Liver (tissue), 9 donors: ENCODE results near the gene PLB1. TPM values are rescaled to one million over a fixed set of nuclear protein-coding genes. Genes with fewer than 3 reads are reported as not detected.
A peak's percentile ranks its signal among the peaks of the same experiment; 100 is the strongest.

Source experiments
- DNase-seq: peaks from one replicate; pipeline ENCODE4 v3.0.0-alpha.2; 2017; ENCODE audit warnings: low spot score
- H3K27ac ChIP-seq, 2 donors: one replicate each; pipeline ENCODE4 v1.7.0; 2013; ENCODE audit warnings: inconsistent platforms in 2 of 2, low read length in 2 of 2, control low read depth in 1 of 2, low read depth in 1 of 2, mild to moderate bottlenecking in 1 of 2
- H3K27me3 ChIP-seq, 4 donors: one replicate each; pipeline versions ENCODE4 v1.6.1 to v1.7.0; 2013; ENCODE audit warnings: low read length in 3 of 4, inconsistent platforms in 1 of 4, mild to moderate bottlenecking in 1 of 4, moderate library complexity in 1 of 4; ENCODE audit not compliant: control insufficient read depth in 4 of 4, insufficient read depth in 4 of 4
- H3K36me3 ChIP-seq, 4 donors: one replicate each; pipeline versions ENCODE4 v1.6.1 to v1.7.0; 2013; ENCODE audit warnings: low read length in 3 of 4, mild to moderate bottlenecking in 3 of 4, low read depth in 1 of 4, moderate library complexity in 1 of 4; ENCODE audit not compliant: control insufficient read depth in 4 of 4, insufficient read depth in 3 of 4
- H3K4me1 ChIP-seq, 4 donors: one replicate each; pipeline versions ENCODE4 v1.6.1 to v1.7.0; 2013; ENCODE audit warnings: low read length in 3 of 4, mild to moderate bottlenecking in 3 of 4, moderate library complexity in 1 of 4; ENCODE audit not compliant: control insufficient read depth in 4 of 4, insufficient read depth in 4 of 4
- H3K4me3 ChIP-seq, 3 donors: one replicate each; pipeline versions ENCODE4 v1.6.1 to v1.7.0; 2013; ENCODE audit warnings: low read length in 3 of 3, control low read depth in 1 of 3, low read depth in 1 of 3, mild to moderate bottlenecking in 1 of 3
- H3K9ac ChIP-seq, 2 donors: one replicate each; pipeline ENCODE4 v1.7.0; 2013; ENCODE audit warnings: low read length in 2 of 2, mild to moderate bottlenecking in 2 of 2, moderate library complexity in 2 of 2, control low read depth in 1 of 2, low read depth in 1 of 2
- H3K9me3 ChIP-seq, 4 donors: one replicate each; pipeline versions ENCODE4 v1.6.1 to v1.7.0; 2013; ENCODE audit warnings: low read length in 3 of 4; ENCODE audit not compliant: control insufficient read depth in 4 of 4
- EGR1 ChIP-seq, 2 donors: IDR thresholded peaks; 2 replicates each; pipeline ENCODE4 v1.6.1; 2016 to 2018; ENCODE audit warnings: antibody characterized with exemption in 2 of 2, low read depth in 2 of 2
- FOXA1 ChIP-seq: IDR thresholded peaks from 2 replicates; pipeline ENCODE4 v1.6.1; 2016; ENCODE audit warnings: antibody characterized with exemption
- FOXA2 ChIP-seq: IDR thresholded peaks from 2 replicates; pipeline ENCODE4 v1.6.1; 2016; ENCODE audit warnings: antibody characterized with exemption
- GABPA ChIP-seq, 2 donors: IDR thresholded peaks in 1 of 2; conservative IDR thresholded peaks in 1 of 2; 2 replicates each; pipeline ENCODE4 v1.6.1; 2016; ENCODE audit warnings: antibody characterized with exemption in 2 of 2, mild to moderate bottlenecking in 1 of 2, moderate library complexity in 1 of 2
- HNF4A ChIP-seq, 2 donors: conservative IDR thresholded peaks; 2 replicates each; pipeline ENCODE4 v1.6.1; 2016; ENCODE audit warnings: antibody characterized with exemption in 2 of 2, mild to moderate bottlenecking in 2 of 2
- HNF4G ChIP-seq: IDR thresholded peaks from 2 replicates; pipeline ENCODE4 v1.6.1; 2016; ENCODE audit warnings: antibody characterized with exemption
- NR2F2 ChIP-seq: IDR thresholded peaks from 2 replicates; pipeline ENCODE4 v1.6.1; 2016; ENCODE audit warnings: antibody characterized with exemption
- RAD21 ChIP-seq, 2 donors: IDR thresholded peaks; 2 replicates each; pipeline ENCODE4 v1.6.1; 2016; ENCODE audit warnings: antibody characterized with exemption in 2 of 2, mild to moderate bottlenecking in 2 of 2
- RXRA ChIP-seq, 2 donors: IDR thresholded peaks; 2 replicates each; pipeline ENCODE4 v1.6.1; 2017 to 2018; ENCODE audit warnings: antibody characterized with exemption in 2 of 2, mild to moderate bottlenecking in 1 of 2
- SP1 ChIP-seq: IDR thresholded peaks from 2 replicates; pipeline ENCODE4 v1.6.1; 2018; ENCODE audit warnings: antibody characterized with exemption, mild to moderate bottlenecking
- TAF1 ChIP-seq: conservative IDR thresholded peaks from 2 replicates; pipeline ENCODE4 v1.6.1; 2016; ENCODE audit warnings: antibody characterized with exemption, mild to moderate bottlenecking
- YY1 ChIP-seq: IDR thresholded peaks from 2 replicates; pipeline ENCODE4 v1.6.1; 2016; ENCODE audit warnings: antibody characterized with exemption, mild to moderate bottlenecking
- WGBS: extraction: QIAGEN DNeasy Blood & Tissue Kit; methylation state at CpG from one replicate; pipeline ENCODE4 v1.1.7; 2013; 5-methylcytosine and 5-hydroxymethylcytosine counted together
- polyA plus RNA-seq, 2 donors: library from polyadenylated mRNA; stranded (reverse) in 1 of 2; unstranded in 1 of 2; fragments of 200-250 nt in 1 of 2; fragments of >200 nt in 1 of 2; fragmentation: Nextera tagmentation in 1 of 2; extraction: Ambion mirVana in 1 of 2; gene quantifications; one replicate each; pipeline versions ENCODE4 v1.2.1 to v1.2.3, GENCODE V29; 2013 to 2015
- total RNA-seq, 2 donors: library from RNA; depleted of rRNA; stranded (reverse); fragments of >200 nt; gene quantifications; one replicate each; pipeline ENCODE4 v1.2.3, GENCODE V29; 2014
- TF ChIP-seq, protein P1 (sequence below): IDR thresholded peaks from 2 replicates; pipeline ENCODE4 v1.6.1; 2016; ENCODE audit warnings: antibody characterized with exemption, mild to moderate bottlenecking
- TF ChIP-seq, protein P2 (sequence below): fragments of 150-350 bp; IDR thresholded peaks from 2 replicates; pipeline ENCODE4 v1.5.1; 2017; ENCODE audit warnings: improper control_type of control experiment, low read depth, low read length; ENCODE audit not compliant: missing input control
- TF ChIP-seq, protein P3 (sequence below): IDR thresholded peaks from 2 replicates; pipeline ENCODE4 v1.6.1; 2016; ENCODE audit warnings: antibody characterized with exemption
- donor health status: healthy.
- donor health status: healthy.
- donor health status: healthy.
- donor health status: healthy.
- donor health status: healthy.

Gene PLB1
- total and polyA plus RNA-seq, 4 donors = 0.58 to 4.5 (median 1.6) TPM

DNA sequence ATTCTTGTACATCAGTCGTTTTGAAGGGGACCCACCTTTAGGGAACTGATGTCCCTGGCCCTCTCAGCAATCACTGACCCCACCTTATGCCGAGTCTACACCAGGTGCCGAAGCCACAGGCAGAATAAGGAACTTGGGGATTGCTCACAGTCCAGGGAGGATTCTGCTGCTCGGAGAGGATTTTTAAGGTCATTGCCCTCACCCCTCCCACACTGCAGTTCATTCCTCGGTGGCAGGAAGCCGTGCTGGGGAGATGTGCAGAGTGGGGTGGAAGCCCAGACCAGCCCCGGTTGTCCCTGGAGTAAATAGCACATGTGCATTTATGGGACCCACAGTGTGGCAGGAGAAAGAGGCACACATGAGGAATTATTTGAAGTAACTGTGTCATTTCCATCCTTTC lies 50.4 kb downstream of the PLB1 start:
- H3K27ac ChIP-seq = no peak overlapping the region
- no peaks in the 10 kb centered on the region for H3K9me3 ChIP-seq
- peak; percentile 19 to 20 for TF ChIP-seq RXRA (IDR thresholded peaks at IDR 0.05)
- no peak for TF ChIP-seq SP1
- H3K9ac ChIP-seq = no peak overlapping the region
- DNase-seq = no peak
- no peak overlapping the region for H3K4me3 ChIP-seq
- H3K27me3 ChIP-seq = no peaks in the 10 kb centered on the region
- no peaks in the 10 kb centered on the region for H3K36me3 ChIP-seq
- H3K4me1 ChIP-seq = peaks cover 0 to 2% (median 0%) of the 10 kb centered on the region in 4 donors
- WGBS = 44% methylated on average over 7 of the region's 7 CpGs

DNA sequence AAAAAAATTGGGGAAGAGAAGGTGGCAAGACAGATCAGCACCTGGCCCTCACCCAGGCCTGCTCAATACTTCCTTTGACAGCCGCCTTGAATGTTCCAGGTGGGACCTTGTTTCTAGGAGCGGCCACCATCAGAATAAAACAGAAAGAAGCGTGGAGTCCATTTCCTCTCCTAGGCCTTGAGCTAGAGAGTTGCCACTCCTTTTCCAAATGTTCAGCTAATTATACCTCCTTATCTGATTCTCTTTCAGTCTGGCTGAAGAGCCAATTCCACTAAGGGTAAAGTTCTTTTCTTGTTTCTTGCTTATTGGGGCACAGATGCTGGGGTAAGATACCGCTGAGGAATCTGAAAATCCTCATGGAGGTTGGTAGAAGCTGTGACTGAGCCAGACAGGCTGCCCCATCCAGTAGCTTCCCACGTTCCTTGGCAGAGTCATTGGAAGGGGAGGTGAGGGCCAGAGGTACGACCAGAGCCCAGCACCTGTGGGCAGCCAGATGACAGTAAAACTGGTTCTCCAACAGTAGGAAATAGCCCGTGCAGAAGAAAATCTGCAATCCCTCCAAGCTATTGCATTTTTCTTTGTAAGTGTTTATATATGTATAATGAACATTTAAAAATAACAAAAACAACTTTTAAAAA lies 51.5 kb downstream of the PLB1 start:
- Histone ChIP-seq H3K9me3 (no peaks in the 10 kb centered on the region), H3K36me3 (no peaks in the 10 kb centered on the region), H3K27me3 (no peaks in the 10 kb centered on the region), H3K4me3 (no peak overlapping the region), H3K4me1 (peaks cover 0 to 2% (median 0%) of the 10 kb centered on the region in 4 donors), H3K9ac (no peak overlapping the region), H3K27ac (no peak overlapping the region)
- WGBS = 74% methylated on average over 7 of the region's 7 CpGs
- TF ChIP-seq, protein P1, sequence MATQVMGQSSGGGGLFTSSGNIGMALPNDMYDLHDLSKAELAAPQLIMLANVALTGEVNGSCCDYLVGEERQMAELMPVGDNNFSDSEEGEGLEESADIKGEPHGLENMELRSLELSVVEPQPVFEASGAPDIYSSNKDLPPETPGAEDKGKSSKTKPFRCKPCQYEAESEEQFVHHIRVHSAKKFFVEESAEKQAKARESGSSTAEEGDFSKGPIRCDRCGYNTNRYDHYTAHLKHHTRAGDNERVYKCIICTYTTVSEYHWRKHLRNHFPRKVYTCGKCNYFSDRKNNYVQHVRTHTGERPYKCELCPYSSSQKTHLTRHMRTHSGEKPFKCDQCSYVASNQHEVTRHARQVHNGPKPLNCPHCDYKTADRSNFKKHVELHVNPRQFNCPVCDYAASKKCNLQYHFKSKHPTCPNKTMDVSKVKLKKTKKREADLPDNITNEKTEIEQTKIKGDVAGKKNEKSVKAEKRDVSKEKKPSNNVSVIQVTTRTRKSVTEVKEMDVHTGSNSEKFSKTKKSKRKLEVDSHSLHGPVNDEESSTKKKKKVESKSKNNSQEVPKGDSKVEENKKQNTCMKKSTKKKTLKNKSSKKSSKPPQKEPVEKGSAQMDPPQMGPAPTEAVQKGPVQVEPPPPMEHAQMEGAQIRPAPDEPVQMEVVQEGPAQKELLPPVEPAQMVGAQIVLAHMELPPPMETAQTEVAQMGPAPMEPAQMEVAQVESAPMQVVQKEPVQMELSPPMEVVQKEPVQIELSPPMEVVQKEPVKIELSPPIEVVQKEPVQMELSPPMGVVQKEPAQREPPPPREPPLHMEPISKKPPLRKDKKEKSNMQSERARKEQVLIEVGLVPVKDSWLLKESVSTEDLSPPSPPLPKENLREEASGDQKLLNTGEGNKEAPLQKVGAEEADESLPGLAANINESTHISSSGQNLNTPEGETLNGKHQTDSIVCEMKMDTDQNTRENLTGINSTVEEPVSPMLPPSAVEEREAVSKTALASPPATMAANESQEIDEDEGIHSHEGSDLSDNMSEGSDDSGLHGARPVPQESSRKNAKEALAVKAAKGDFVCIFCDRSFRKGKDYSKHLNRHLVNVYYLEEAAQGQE = no peak
- TF ChIP-seq NR2F2 (no peak), SP1 (no peak), GABPA (IDR thresholded peaks at IDR 0.05 in 1 of 2, conservative IDR thresholded peaks at IDR 0.05 in 1 of 2) (no peak), RXRA (IDR thresholded peaks at IDR 0.05) (no peak), HNF4G (no peak), FOXA1 (no peak), FOXA2 (no peak), TAF1 (no peak), HNF4A (conservative IDR thresholded peaks at IDR 0.05) (no peak)
- TF ChIP-seq, protein P2, sequence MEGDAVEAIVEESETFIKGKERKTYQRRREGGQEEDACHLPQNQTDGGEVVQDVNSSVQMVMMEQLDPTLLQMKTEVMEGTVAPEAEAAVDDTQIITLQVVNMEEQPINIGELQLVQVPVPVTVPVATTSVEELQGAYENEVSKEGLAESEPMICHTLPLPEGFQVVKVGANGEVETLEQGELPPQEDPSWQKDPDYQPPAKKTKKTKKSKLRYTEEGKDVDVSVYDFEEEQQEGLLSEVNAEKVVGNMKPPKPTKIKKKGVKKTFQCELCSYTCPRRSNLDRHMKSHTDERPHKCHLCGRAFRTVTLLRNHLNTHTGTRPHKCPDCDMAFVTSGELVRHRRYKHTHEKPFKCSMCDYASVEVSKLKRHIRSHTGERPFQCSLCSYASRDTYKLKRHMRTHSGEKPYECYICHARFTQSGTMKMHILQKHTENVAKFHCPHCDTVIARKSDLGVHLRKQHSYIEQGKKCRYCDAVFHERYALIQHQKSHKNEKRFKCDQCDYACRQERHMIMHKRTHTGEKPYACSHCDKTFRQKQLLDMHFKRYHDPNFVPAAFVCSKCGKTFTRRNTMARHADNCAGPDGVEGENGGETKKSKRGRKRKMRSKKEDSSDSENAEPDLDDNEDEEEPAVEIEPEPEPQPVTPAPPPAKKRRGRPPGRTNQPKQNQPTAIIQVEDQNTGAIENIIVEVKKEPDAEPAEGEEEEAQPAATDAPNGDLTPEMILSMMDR = no peak
- DNase-seq = no peak

DNA sequence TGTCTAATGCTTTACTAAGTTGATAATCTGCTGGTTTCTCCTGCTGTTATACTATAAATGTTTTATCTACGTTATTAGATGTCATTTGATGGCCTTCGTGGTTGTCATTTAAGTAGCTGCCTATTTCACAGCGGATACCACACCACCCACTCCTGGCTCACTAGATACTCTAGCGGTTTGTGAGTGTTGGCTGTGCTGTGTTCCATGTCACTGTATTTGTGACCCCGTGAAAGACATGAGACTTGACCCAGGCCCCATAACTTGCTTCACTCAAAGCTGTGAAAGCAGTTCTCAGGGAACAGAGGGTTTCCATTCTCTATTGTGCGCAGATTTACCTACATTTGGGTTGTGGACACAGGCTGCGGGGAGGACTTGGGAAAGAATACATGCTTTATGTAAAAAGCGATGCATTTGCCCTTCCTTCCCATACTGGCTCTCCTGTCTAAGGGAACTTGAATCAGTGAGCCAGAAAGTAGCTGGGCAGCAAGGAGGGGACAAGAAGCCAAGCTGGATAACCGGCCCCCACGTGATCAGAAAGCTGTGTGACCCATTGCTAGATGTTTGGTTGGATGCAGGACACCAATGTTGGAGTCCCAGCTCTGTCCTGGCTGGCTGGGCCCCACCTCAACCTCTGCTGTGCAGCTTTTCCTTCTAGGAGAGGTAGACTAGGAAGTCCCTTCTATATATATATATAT lies 52.2 kb downstream of the PLB1 start:
- Histone ChIP-seq H3K4me1 (peaks cover 0 to 2% (median 0%) of the 10 kb centered on the region in 4 donors), H3K9ac (no peak overlapping the region), H3K27ac (no peak overlapping the region), H3K4me3 (no peak overlapping the region), H3K27me3 (no peaks in the 10 kb centered on the region), H3K9me3 (no peaks in the 10 kb centered on the region), H3K36me3 (no peaks in the 10 kb centered on the region)
- 90% methylated on average over 10 of the region's 10 CpGs for WGBS
- no peak for DNase-seq
- TF ChIP-seq GABPA (IDR thresholded peaks at IDR 0.05 in 1 of 2, conservative IDR thresholded peaks at IDR 0.05 in 1 of 2) = no peak
- TF ChIP-seq HNF4A (conservative IDR thresholded peaks at IDR 0.05) = no peak
- no peak for TF ChIP-seq EGR1 (IDR thresholded peaks at IDR 0.05; ENCODE audit: low read depth in 2 of 2)
- no peak for TF ChIP-seq FOXA1
- TF ChIP-seq SP1 = no peak
- TF ChIP-seq, protein P1 = no peak
- TF ChIP-seq HNF4G = no peak
- no peak for TF ChIP-seq RAD21 (IDR thresholded peaks at IDR 0.05)
- TF ChIP-seq, protein P3, sequence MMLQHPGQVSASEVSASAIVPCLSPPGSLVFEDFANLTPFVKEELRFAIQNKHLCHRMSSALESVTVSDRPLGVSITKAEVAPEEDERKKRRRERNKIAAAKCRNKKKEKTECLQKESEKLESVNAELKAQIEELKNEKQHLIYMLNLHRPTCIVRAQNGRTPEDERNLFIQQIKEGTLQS = no peak
- TF ChIP-seq YY1 = no peak
- no peak for TF ChIP-seq NR2F2
- TF ChIP-seq RXRA (IDR thresholded peaks at IDR 0.05) = no peak
- TF ChIP-seq FOXA2 = no peak
